Erythroblast (primary cell): ENCODE results near the gene COL25A1.

Source experiments
- GATA1 ChIP-seq: IDR thresholded peaks from 2 replicates; pipeline ENCODE4 v1.6.1; 2011; ENCODE audit warnings: low read depth, mild to moderate bottlenecking, control low read depth, low read length, moderate library complexity
- POLR2A ChIP-seq: IDR thresholded peaks from 2 replicates; pipeline ENCODE4 v1.6.1; 2011; ENCODE audit warnings: mild to moderate bottlenecking, low read length

DNA sequence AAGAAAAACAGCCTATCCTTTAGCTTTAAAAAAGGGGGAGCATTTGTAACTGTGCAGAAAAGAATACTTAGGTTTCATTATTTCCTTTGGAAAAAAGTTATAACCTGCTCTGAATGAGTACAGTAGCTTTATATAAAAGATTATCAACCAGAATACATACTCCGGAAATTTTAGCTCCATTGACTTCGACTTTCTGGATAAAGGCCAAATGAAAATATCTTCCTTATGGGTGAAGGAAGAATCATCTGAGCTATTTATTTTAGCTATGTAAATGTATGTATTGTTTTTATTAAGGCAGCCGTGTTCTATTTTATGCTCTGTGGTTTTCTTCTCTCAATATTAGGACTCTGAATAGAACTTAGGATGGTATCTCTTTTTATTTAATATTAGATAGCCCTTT is 470.6 kb downstream of the COL25A1 start:
- no peak for TF ChIP-seq POLR2A
- no peak for TF ChIP-seq GATA1
